GM23338 (cell line): ENCODE measurements around the gene ASPRV1. TPM values are rescaled to one million over a fixed set of nuclear protein-coding genes. Genes with fewer than 3 reads are reported as not detected.

Experiments
- ATAC-seq: fragments of 200-7000 bp; cut with Tn5 transposase; 3 replicates; pipeline ENCODE4 v1.9.1; 2020
- DNase-seq: peaks from one replicate; pipeline ENCODE4 v3.0.0-alpha.2; 2015; ENCODE audit warnings: low spot score
- H2AFZ ChIP-seq: fragments of 200-600 bp; sonication (generic); 2 replicates; pipeline ENCODE4 v1.8.0; 2016; ENCODE audit warnings: antibody characterized with exemption, mild to moderate bottlenecking, moderate library complexity
- H3F3A ChIP-seq: fragments of 200-600 bp; sonication (generic); replicated peaks from 2 replicates; pipeline ENCODE4 v1.8.0; 2017; ENCODE audit warnings: antibody characterized with exemption, mixed run types, low read depth
- H3K27ac ChIP-seq: fragments of 200-600 bp; sonication (generic); 2 replicates; pipeline ENCODE4 v1.6.1; 2016; ENCODE audit warnings: low read depth
- H3K27me3 ChIP-seq: fragments of 200-600 bp; sonication (generic); 2 replicates; pipeline ENCODE4 v1.8.0; 2016; ENCODE audit warnings: mild to moderate bottlenecking, mixed run types, moderate library complexity; ENCODE audit not compliant: insufficient read depth
- H3K36me3 ChIP-seq: fragments of 200-600 bp; sonication (generic); 2 replicates; pipeline ENCODE4 v1.8.0; 2016; ENCODE audit warnings: mild to moderate bottlenecking; ENCODE audit not compliant: insufficient read depth
- H3K4me1 ChIP-seq: fragments of 200-600 bp; sonication (generic); 2 replicates; pipeline ENCODE4 v1.8.0; 2016; ENCODE audit warnings: mild to moderate bottlenecking, moderate library complexity; ENCODE audit not compliant: insufficient read depth
- H3K4me2 ChIP-seq: fragments of 200-600 bp; sonication (generic); 2 replicates; pipeline ENCODE4 v1.7.1; 2017; ENCODE audit warnings: mixed run types
- H3K4me3 ChIP-seq: fragments of 200-600 bp; sonication (generic); 2 replicates; pipeline ENCODE4 v1.6.1; 2016; ENCODE audit warnings: mixed run types
- H3K79me2 ChIP-seq: fragments of 200-600 bp; sonication (generic); replicated peaks from 2 replicates; pipeline ENCODE4 v1.8.0; 2017; ENCODE audit warnings: mild to moderate bottlenecking; ENCODE audit not compliant: insufficient read depth
- H3K9me2 ChIP-seq: fragments of 200-600 bp; sonication (generic); 2 replicates; pipeline ENCODE4 v1.8.0; 2017; ENCODE audit not compliant: insufficient read depth
- H4K20me1 ChIP-seq: fragments of 200-600 bp; sonication (generic); replicated peaks from 2 replicates; pipeline ENCODE4 v1.8.0; 2017; ENCODE audit warnings: mild to moderate bottlenecking; ENCODE audit not compliant: insufficient read depth
- H3K27ac Mint-ChIP-seq: 2 replicates; pipeline ENCODE4 v1.8.0; 2020; ENCODE audit warnings: inconsistent platforms, mild to moderate bottlenecking, moderate library complexity, mixed read lengths
- H3K27me3 Mint-ChIP-seq: 3 replicates; pipeline ENCODE4 v1.8.0; 2022; ENCODE audit warnings: low read depth, mild to moderate bottlenecking, moderate library complexity, mixed read lengths, inconsistent platforms; ENCODE audit not compliant: insufficient read depth, poor library complexity
- H3K36me3 Mint-ChIP-seq: 3 replicates; pipeline ENCODE4 v1.8.0; 2021; ENCODE audit warnings: low read depth, mild to moderate bottlenecking, inconsistent platforms, moderate library complexity, mixed read lengths
- H3K4me1 Mint-ChIP-seq: 3 replicates; pipeline ENCODE4 v1.8.0; 2020; ENCODE audit warnings: mild to moderate bottlenecking, inconsistent platforms, mixed read lengths
- H3K4me3 Mint-ChIP-seq: 3 replicates; pipeline ENCODE4 v1.8.0; 2021; ENCODE audit warnings: moderate library complexity, mild to moderate bottlenecking, inconsistent platforms, mixed read lengths
- H3K9me3 Mint-ChIP-seq: 3 replicates; pipeline ENCODE4 v1.8.0; 2020; ENCODE audit warnings: moderate library complexity, mild to moderate bottlenecking, inconsistent platforms, mixed read lengths
- CREB1 ChIP-seq: fragments of 250-450 bp; sonication (Bioruptor Pico); IDR thresholded peaks from 2 replicates; pipeline ENCODE4 v1.5.0; 2020; ENCODE audit warnings: low read depth, mild to moderate bottlenecking, moderate library complexity
- CTCF ChIP-seq, 2 experiments: fragments of 200-600 bp in 1 of 2; sonication (generic) in 1 of 2; conservative IDR thresholded peaks; 2 replicates each; pipeline versions ENCODE4 v1.5.1 to v1.6.1; 2016 to 2017; ENCODE audit warnings: antibody characterized with exemption in 2 of 2, low read depth in 2 of 2, mild to moderate bottlenecking in 2 of 2, moderate library complexity in 1 of 2
- EZH2 ChIP-seq: fragments of 200-600 bp; sonication (generic); IDR thresholded peaks from one replicate; pipeline ENCODE4 v1.8.0; 2017; ENCODE audit warnings: antibody characterized with exemption, mild to moderate bottlenecking, low read depth; ENCODE audit not compliant: unreplicated experiment
- EZH2phosphoT487 ChIP-seq: fragments of 200-600 bp; sonication (generic); IDR thresholded peaks from one replicate; pipeline ENCODE4 v1.8.1; 2018; ENCODE audit warnings: antibody characterized with exemption; ENCODE audit not compliant: unreplicated experiment
- JUNB ChIP-seq: IDR thresholded peaks from one replicate; pipeline ENCODE4 v1.6.1; 2016; ENCODE audit warnings: antibody characterized with exemption; ENCODE audit not compliant: unreplicated experiment
- NANOG ChIP-seq: IDR thresholded peaks from 2 replicates; pipeline ENCODE4 v1.6.1; 2016; ENCODE audit warnings: antibody characterized with exemption, borderline replicate concordance
- POLR2AphosphoS5 ChIP-seq: IDR thresholded peaks from 2 replicates; pipeline ENCODE4 v1.6.1; 2016; ENCODE audit warnings: antibody characterized with exemption, low read depth
- REST ChIP-seq: IDR thresholded peaks from one replicate; pipeline ENCODE4 v1.6.1; 2018; ENCODE audit warnings: antibody characterized with exemption; ENCODE audit not compliant: unreplicated experiment
- ZNF114 ChIP-seq: fragments of 250-450 bp; sonication (Bioruptor Pico); IDR thresholded peaks from 2 replicates; pipeline ENCODE4 v1.5.0; 2020; ENCODE audit warnings: mild to moderate bottlenecking, moderate library complexity
- ZNF331 ChIP-seq: fragments of 250-450 bp; sonication (Bioruptor Pico); IDR thresholded peaks from 2 replicates; pipeline ENCODE4 v1.5.0; 2020; ENCODE audit warnings: low read depth, mild to moderate bottlenecking, moderate library complexity
- ZNF462 ChIP-seq: fragments of 250-450 bp; sonication (Bioruptor Pico); IDR thresholded peaks from 2 replicates; pipeline ENCODE4 v1.5.0; 2020; ENCODE audit warnings: mild to moderate bottlenecking, moderate library complexity
- polyA plus RNA-seq: library from polyadenylated mRNA; unstranded; fragments of >200 nt; fragmentation: Nextera tagmentation; extraction: Ambion mirVana; gene quantifications from 2 replicates; pipeline ENCODE4 v1.2.1, GENCODE V29; 2016
- total RNA-seq: library from RNA; depleted of rRNA; stranded (reverse); fragments of >200 nt; shearing (Covaris generic); gene quantifications from 2 replicates; pipeline ENCODE4 v1.2.3, GENCODE V29; 2014
- TF ChIP-seq, protein P1 (sequence below): IDR thresholded peaks from 2 replicates; pipeline ENCODE4 v1.6.1; 2016; ENCODE audit warnings: antibody characterized with exemption

Gene ASPRV1
- total and polyA plus RNA-seq, 2 experiments from 2014 or later = 0.60 to 1.4 TPM

DNA sequence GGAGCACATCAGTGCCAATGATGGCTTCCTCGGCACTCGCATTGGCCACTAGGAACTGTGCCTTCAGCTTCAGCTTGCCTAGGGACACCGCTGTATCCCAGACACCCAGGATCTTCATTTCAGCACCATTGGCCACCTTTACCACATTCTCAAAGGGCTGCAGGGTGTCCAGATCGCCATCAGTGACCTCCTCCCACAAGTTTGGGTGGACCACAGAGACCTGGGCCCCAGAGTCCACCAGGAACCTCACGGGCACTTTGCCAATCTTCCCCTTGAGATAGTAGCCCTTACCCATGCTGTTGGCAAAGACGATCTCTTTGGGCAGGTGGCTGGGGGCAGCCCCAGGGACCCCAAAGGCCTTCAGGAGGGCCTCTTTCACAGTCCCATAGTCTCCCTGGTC lies 610 bp downstream of the ASPRV1 start:
- H3K27me3 Mint-ChIP-seq = peaks cover 4% of the 10 kb centered on the region
- H3K36me3 Mint-ChIP-seq = no peaks in the 10 kb centered on the region; the same call in 2 of the 3 replicates
- TF ChIP-seq ZNF331 (no peak), REST (no peak), EZH2 (no peak), ZNF114 (CRISPR knock-in tag) (no peak), NANOG (no peak), CREB1 (no peak), ZNF462 (CRISPR knock-in tag) (no peak), EZH2phosphoT487 (no peak), JUNB (no peak), POLR2AphosphoS5 (no peak), CTCF (conservative IDR thresholded peaks at IDR 0.05; ENCODE audit: low read depth in 2 of 2) (no peak)
- TF ChIP-seq, protein P1, sequence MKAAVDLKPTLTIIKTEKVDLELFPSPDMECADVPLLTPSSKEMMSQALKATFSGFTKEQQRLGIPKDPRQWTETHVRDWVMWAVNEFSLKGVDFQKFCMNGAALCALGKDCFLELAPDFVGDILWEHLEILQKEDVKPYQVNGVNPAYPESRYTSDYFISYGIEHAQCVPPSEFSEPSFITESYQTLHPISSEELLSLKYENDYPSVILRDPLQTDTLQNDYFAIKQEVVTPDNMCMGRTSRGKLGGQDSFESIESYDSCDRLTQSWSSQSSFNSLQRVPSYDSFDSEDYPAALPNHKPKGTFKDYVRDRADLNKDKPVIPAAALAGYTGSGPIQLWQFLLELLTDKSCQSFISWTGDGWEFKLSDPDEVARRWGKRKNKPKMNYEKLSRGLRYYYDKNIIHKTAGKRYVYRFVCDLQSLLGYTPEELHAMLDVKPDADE = no peak
- H4K20me1 ChIP-seq = no peaks in the 10 kb centered on the region
- no peak overlapping the region for H3K4me2 ChIP-seq
- H3F3A ChIP-seq = no peaks in the 10 kb centered on the region
- no peak overlapping the region for H3K27ac ChIP-seq
- no peak for DNase-seq
- H3K4me1 ChIP-seq = peaks cover 9% of the 10 kb centered on the region; the same call in 1 of the 2 replicates
- peaks cover 15% of the 10 kb centered on the region for H3K4me1 Mint-ChIP-seq
- peaks cover 14% of the 10 kb centered on the region; the same call in 1 of the 2 replicates for H3K9me2 ChIP-seq
- H3K27ac Mint-ChIP-seq = no peak overlapping the region
- no peaks in the 10 kb centered on the region for H3K27me3 ChIP-seq
- no peak overlapping the region for H3K4me3 ChIP-seq
- H3K79me2 ChIP-seq = no peaks in the 10 kb centered on the region
- no peak overlapping the region for H2AFZ ChIP-seq
- no peaks in the 10 kb centered on the region for H3K9me3 Mint-ChIP-seq
- ATAC-seq = no peak
- no peaks in the 10 kb centered on the region for H3K36me3 ChIP-seq
- H3K4me3 Mint-ChIP-seq = no peak overlapping the region
